Right forelimb (tissue), 1 donor: ENCODE data around the gene CDK13.
"Not testable (repeated sequence)": the region's sequence is repeated elsewhere in the genome, so short reads cannot be mapped to it uniquely, and the experiment has no call there.

Source experiments
- DNase-seq: peaks from one replicate; pipeline ENCODE4 v3.0.0-alpha.2; 2018

Gene CDK13

DNA sequence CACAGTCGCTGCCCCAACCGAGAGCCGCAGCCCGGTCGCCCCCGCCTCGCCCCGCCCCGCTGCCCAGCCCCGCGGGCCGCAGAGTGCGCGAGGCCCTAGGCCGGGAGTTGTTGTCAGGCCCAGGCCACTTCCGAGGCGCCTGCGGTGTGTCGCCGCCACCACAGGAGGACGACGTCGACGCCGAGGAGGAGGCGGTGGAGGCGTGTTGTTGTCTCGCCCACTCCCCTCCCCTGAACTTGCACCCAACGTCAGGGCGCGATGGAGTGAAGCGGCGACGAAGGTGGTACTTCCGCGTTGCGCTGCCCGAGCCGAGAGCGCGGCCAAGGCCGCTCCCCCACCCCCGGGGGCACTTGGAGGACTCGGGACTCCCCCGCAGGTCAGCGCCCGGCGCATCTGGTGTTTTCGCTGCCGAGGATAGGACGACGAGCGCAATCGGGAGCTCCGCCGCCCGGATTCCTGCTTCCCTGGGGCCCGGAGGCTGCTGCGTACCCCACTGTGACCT, at the start of gene CDK13:
Gene CDK13 (plus strand): TSS at position 286 of the 502 bp plus-strand sequence. CDS start 386 bp downstream, outside the sequence.
- DNase-seq: peak; percentile 87

DNA sequence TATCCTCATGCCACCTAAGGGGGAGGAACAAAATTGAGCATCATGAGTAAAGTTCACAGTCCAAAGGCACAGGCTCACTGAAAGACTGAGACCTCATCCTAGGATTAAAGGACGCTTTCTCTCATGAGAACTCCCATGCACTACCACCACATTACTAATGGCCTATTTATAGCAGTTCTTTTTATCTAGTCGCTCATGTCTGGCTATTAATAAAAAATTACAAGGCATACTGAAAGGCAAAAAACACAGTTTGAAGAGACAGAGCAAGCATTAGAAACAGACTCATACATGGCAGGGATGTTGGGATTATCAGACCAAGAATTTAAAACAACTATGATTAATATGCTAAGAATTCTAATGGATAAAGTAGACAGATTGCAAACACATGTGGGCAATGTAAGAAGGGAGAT, 46.0 kb upstream of the CDK13 start:
- DNase-seq: no peak

DNA sequence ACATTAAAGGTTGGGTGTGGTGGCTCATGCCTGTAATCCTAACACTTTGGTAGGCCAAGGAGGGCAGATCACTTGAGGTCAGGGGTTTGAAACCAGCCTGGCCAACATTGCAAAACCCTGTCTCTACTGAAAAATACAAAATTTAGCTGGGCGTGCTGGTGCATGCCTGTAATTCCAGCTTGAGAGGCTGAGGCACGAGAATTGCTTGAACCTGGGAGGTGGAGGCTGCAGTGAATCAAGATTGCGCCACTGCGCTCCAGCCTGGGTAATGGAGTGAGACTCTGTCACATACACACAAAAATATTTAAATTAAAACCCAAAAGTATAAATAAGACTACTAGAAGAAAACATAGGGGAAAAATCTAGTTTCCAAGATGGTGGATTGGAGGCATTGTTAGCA, 41.9 kb upstream of the CDK13 start:
- DNase-seq: no peak

GRCh38 chr7:39908973-39909372, 41.1 kb upstream of the CDK13 start:
- no peak for DNase-seq

- no peak for DNase-seq
Observed at GRCh38 chr7:39909526-39909925, 40.5 kb upstream of the CDK13 start.

DNA sequence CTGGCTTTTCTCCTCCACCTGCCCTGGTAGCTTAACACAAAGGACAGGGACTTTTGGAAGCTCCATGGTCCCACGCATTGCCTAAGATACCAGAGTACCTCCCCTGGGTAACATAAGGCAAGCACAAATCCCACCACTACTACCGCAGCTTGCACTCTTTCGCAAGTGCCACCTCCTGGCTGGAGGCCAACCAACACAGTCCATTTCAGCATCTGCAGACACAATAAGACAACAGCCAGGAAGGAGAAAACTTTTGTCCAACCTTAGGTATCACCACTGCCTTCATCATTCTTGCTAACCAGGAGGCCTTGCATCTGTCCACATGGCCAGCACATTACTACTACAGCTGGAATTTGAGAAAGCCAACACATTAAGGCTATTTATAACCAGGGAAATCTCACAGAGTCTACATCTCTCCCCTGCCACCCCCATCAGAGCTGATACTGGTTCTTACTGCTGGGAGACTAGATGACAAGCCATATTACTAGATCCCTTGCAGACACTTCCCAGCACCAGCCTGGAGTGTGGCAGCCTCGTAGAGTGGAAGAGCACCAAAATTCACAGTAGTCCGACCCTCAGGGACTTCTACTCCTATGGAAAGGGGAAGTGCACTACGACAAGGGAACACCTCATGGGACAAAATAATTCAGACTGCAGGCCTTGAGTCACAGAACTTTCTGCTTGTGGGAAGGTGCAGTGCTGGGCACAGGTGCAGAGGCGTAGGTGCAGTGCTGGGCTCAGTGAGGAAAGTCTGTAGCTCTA, 39.8 kb upstream of the CDK13 start:
- DNase-seq: no peak

- no peak for DNase-seq
Observed at GRCh38 chr7:39911167-39911566, 38.9 kb upstream of the CDK13 start.

DNA sequence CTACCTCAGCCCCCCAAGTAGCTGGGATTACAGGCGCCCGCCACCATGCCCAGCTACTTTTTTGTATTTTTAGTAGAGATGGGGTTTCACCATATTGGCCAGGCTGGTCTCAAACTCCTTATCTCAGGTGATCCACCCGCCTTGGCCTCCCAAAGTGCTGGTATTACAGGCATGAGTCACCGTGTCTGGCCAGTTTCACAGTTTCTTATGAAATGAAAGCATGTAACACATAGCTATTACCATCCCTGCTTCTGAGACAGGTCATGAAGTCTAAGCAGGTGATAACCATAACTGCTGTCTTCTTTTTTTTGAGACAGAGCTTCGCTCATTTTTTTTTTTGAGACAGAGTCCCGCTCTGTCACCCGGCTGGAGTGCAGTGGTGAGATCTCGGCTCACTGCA, 34.2 kb upstream of the CDK13 start:
- not testable (repeated sequence) for DNase-seq

DNA sequence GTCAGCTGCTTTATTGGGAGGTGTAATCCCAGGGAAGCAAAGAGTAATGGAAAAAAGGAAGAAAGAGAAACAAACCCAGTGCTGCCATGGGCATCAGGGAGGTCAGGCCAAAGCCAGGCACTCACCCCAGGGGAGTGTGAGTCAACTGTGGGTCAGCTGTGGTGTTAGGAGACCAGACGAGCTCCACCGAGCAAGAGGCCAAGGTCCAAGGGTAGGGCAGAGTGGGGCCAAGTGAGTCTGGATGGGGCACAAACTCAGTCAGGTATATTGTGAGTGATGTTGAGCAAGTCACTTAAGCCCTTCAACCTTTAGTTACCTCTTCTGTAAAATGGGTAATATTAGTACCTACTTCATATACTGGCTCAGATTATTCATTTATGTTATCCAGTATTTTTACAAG, 30.4 kb upstream of the CDK13 start:
- no peak for DNase-seq

- DNase-seq: no peak
Observed at GRCh38 chr7:39921506-39922175, 28.4 kb upstream of the CDK13 start.

GRCh38 chr7:39922580-39922979, 27.5 kb upstream of the CDK13 start:
- no peak for DNase-seq

GRCh38 chr7:39923091-39923490, 27.0 kb upstream of the CDK13 start:
- DNase-seq: no peak

DNA sequence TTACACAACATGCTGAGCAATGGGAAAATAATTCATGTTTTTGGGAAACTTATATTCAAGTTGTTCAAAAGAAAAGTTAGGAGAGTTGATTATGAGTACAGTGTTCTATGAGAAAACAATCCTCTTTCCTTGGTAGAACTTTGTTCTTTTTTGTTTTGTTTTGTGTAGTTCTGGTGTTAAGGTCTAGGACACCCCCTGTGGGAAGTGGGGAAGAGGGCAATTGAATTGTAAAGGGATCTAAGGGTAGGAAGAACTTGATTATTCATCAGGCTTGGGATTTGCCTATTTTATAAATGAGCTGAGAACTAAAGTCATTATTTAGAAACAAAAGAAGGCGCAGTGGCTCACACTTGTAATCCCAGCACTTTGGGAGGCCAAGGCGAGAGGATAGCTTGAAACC, 25.9 kb upstream of the CDK13 start:
- DNase-seq: no peak

GRCh38 chr7:39926111-39926510, 23.9 kb upstream of the CDK13 start:
- DNase-seq: no peak

GRCh38 chr7:39927018-39927417, 23.0 kb upstream of the CDK13 start:
- DNase-seq: no peak

DNA sequence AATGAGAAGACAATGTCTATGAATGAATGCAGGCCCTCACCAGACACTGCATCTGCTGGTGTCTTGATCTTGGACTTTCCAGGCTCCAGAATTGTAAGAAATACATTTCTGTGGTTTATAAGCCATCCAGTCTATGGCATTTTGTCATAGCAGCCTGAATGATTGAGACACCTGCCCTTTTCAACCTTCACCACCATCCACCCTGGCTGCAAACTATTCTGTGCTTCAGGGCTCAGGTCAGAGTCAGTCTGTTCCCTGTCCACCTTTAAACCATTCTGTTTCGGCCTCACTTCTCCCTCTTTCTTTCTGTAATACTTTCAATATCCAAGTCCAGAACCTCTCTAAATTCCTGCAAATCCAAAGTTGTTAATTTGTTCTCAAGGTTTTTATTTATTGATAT, 15.9 kb upstream of the CDK13 start:
- no peak for DNase-seq

GRCh38 chr7:39936761-39937160, 13.3 kb upstream of the CDK13 start:
- no peak for DNase-seq

DNA sequence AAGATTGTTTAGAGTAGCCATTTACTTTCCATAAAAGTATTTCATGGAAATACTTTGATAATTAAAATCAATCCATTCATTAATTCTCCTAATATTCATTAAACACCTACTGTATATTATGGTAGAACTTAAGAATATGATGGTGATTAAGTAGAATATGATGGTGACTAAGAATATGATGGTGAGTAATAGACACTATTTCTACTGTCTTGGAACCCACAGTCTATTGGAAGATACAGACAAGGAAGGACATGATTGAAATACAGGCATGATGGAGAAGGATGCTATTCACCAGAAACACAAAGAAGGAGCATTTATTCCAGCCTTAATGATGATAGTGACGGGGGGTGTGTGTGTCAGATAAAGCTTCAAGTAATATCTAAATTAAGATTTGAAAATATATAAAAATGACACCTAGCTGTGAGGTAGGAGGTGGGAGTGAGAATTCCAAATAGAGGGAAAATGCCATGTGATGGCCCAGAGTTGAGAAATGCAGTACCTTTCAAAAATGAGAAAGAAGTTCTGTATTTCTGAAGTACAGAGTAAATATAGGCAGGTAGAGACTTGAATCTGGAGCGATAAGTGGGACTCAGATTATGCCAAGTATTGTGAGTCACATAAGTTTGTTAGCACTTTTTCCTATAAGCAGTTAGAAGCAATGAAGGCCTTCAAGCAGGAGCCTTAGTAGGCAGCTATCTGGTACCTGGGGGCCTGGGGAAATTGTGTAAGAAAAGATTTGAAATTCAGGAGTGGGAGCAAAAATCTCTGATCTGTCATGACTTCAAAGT, 12.5 kb upstream of the CDK13 start:
- no peak for DNase-seq

GRCh38 chr7:39942883-39943282, 7.2 kb upstream of the CDK13 start:
- no peak for DNase-seq

DNA sequence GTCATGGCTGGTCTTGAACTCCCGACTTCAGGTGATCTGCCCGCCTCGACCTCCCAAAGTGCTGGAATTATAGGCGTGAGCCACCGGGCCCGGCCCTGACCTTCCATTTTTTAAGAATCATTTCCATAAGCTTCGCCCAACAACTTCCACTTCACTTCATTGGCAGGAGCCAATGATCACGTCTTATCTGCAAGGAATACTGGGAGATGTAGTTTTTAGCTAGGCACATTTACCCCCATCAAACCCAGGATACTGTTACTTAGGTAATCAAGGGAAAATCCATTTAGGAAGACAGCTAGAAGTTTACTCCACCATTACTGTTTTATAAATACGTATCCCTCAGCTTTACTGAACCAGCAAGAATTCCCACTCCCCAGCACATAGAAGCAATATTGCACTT, 3.4 kb upstream of the CDK13 start:
- no peak for DNase-seq

GRCh38 chr7:39948375-39948955, 1.6 kb upstream of the CDK13 start:
- no peak for DNase-seq

DNA sequence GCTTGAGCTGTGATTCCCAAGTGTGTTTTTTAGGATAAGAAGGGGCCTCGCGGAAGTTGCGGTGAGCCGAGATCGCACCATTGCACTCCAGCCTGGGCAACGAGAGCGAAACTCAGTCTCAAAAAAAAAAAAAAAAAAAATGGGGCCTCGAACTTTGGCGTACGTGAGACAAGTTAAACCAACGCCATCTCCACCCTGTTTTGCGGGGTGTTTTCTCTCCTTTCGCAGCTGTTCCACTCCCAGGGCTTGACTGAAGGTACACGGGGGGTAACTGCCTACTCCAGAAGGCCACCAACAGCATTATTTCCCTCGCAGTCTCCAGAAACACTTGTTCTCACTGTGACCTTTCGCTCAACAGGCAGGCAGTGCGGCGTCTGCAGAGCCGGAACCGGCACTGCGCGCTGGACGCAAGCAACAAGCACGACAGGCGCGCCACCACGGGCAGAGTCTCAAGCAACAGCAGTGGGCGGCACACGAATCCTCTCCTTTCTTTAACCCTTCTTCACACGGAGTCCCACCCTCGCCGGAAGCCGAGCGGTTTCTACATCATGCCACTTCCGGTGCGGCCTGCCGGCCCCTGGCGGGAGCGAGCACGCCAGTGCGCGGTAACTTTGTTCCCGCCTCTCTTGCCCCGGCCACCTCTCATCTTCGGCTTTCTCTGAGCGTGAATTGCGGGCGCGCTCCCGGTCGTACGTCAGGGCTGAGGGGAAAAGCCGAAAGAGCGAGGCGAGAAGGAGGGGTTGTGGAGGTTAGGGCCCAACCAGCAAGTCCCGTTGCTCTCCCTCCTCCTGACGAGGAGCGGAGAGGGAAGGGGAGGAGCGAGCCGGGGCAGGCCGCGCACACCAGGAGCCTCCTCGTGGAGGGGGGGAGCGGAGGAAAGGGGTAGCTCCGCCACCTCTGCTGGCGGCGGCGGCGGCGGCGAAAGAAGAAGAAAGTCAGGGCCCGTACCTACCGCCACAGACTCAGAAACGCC, 814 bp upstream of the CDK13 start:
- DNase-seq: peak; percentile 99
